H1 (cell line): ENCODE measurements around the gene ZFR. TPM values are rescaled to one million over a fixed set of nuclear protein-coding genes. Genes with fewer than 3 reads are reported as not detected.
"Not testable (repeated sequence)": the region's sequence is repeated elsewhere in the genome, so short reads cannot be mapped to it uniquely, and the experiment has no call there.

Experiments
- CTCF ChIA-PET: fragments of 300-600 bp; sonication (Branson Sonifier 250); formaldehyde crosslinking; loops from one replicate; lab custom pipeline; 2021; ENCODE audit not compliant: partially characterized antibody; lab: Charles Lee
- POLR2A ChIA-PET: fragments of 300-600 bp; sonication (Branson Sonifier 250); formaldehyde crosslinking; loops from one replicate; lab custom pipeline; 2021; ENCODE audit warnings: inconsistent platforms; ENCODE audit not compliant: partially characterized antibody; lab: Charles Lee
- DNase-seq, 2 experiments: peaks; one replicate each; pipeline versions ENCODE4 v3.0.0 to v3.0.0-alpha.2; 2010 to 2022; ENCODE audit warnings: low spot score in 2 of 2, low read depth in 1 of 2, mixed read lengths in 1 of 2
- FAIRE-seq: peaks from 2 replicates; lab custom pipeline; 2011; peaks lifted over from hg19 to GRCh38; lab: Jason Lieb, UNC
- H2AFZ ChIP-seq: 2 replicates; pipeline ENCODE4 v1.8.1; 2012; ENCODE audit warnings: low read length, inconsistent platforms
- H2AK5ac ChIP-seq: 2 replicates; pipeline ENCODE4 v1.6.1; 2013; ENCODE audit warnings: low read depth, low read length
- H2BK120ac ChIP-seq: replicated peaks from 2 replicates; pipeline ENCODE3; 2013; ENCODE audit warnings: low read depth, low read length, inconsistent platforms
- H2BK12ac ChIP-seq: 2 replicates; pipeline ENCODE4 v1.6.1; 2013; ENCODE audit warnings: low read depth, low read length
- H2BK15ac ChIP-seq: 2 replicates; pipeline ENCODE4 v1.6.1; 2013; ENCODE audit warnings: low read length
- H2BK20ac ChIP-seq: 2 replicates; pipeline ENCODE4 v1.6.1; 2013; ENCODE audit warnings: low read length
- H2BK5ac ChIP-seq: 2 replicates; pipeline ENCODE4 v1.6.1; 2013; ENCODE audit warnings: low read depth, low read length
- H3K14ac ChIP-seq: 2 replicates; pipeline ENCODE4 v1.6.1; 2013; ENCODE audit warnings: inconsistent platforms; ENCODE audit not compliant: insufficient read length
- H3K18ac ChIP-seq: 2 replicates; pipeline ENCODE4 v1.6.1; 2013; ENCODE audit warnings: low read length; ENCODE audit errors: extremely low read depth
- H3K23ac ChIP-seq: 2 replicates; pipeline ENCODE4 v1.6.1; 2013; ENCODE audit warnings: inconsistent platforms; ENCODE audit not compliant: insufficient read length
- H3K23me2 ChIP-seq: 2 replicates; pipeline ENCODE4 v1.6.1; 2013; ENCODE audit warnings: low read depth, low read length
- H3K27ac ChIP-seq: 2 replicates; pipeline ENCODE4 v1.6.1; 2011; ENCODE audit warnings: low read depth, low read length, inconsistent platforms
- H3K27me3 ChIP-seq, 4 experiments: replicated peaks in 1 of 4; 1 replicate in 1 of 4; 2 replicates in 3 of 4; pipeline versions ENCODE4 v1.6.1 to v1.8.1; 2011 to 2013; ENCODE audit warnings: low read length in 3 of 4, mild to moderate bottlenecking in 3 of 4, inconsistent platforms in 2 of 4, mixed read lengths in 2 of 4, moderate library complexity in 1 of 4; ENCODE audit not compliant: control insufficient read depth in 3 of 4, insufficient read depth in 3 of 4; ENCODE audit errors: extremely low read depth in 1 of 4
- H3K36me3 ChIP-seq, 4 experiments: 2 replicates each; pipeline versions ENCODE4 v1.6.1 to v1.8.1; 2011 to 2013; ENCODE audit warnings: mild to moderate bottlenecking in 4 of 4, low read length in 3 of 4, moderate library complexity in 2 of 4, control low read depth in 1 of 4, inconsistent platforms in 1 of 4; ENCODE audit not compliant: insufficient read depth in 4 of 4, control insufficient read depth in 2 of 4
- H3K4ac ChIP-seq: replicated peaks from 2 replicates; pipeline ENCODE3; 2013; ENCODE audit warnings: low read length, low read depth, mixed read lengths, inconsistent platforms; ENCODE audit not compliant: insufficient read length
- H3K4me1 ChIP-seq, 4 experiments: replicated peaks in 1 of 4; 1 replicate in 1 of 4; 2 replicates in 3 of 4; pipeline versions ENCODE4 v1.6.1 to v1.8.1; 2011 to 2013; ENCODE audit warnings: low read length in 3 of 4, inconsistent platforms in 2 of 4, mixed read lengths in 1 of 4; ENCODE audit not compliant: insufficient read depth in 4 of 4, control insufficient read depth in 3 of 4
- H3K4me2 ChIP-seq, 2 experiments: 2 replicates each; pipeline versions ENCODE4 v1.6.1 to v1.8.1; 2011 to 2013; ENCODE audit warnings: low read depth in 2 of 2, low read length in 2 of 2, control low read depth in 1 of 2, inconsistent platforms in 1 of 2, mild to moderate bottlenecking in 1 of 2; ENCODE audit not compliant: insufficient read depth in 1 of 2
- H3K4me3 ChIP-seq, 4 experiments: fragments of 200-600, 300-600 bp in 1 of 4; sonication (generic), shearing (Covaris generic), sonication (Bioruptor Twin) in 1 of 4; 2 replicates each; pipeline versions ENCODE4 v1.5.1 to v1.8.1; 2011 to 2016; ENCODE audit warnings: low read length in 4 of 4, low read depth in 3 of 4, control low read depth in 2 of 4, inconsistent platforms in 2 of 4, mild to moderate bottlenecking in 2 of 4, mixed read lengths in 1 of 4, moderate library complexity in 1 of 4; ENCODE audit not compliant: insufficient read depth in 2 of 4; ENCODE audit errors: extremely low read depth in 1 of 4
- H3K56ac ChIP-seq: replicated peaks from 2 replicates; pipeline ENCODE3; 2013; ENCODE audit warnings: low read depth, mild to moderate bottlenecking, mixed read lengths, low read length, inconsistent platforms; ENCODE audit not compliant: insufficient read length
- H3K79me1 ChIP-seq: 2 replicates; pipeline ENCODE4 v1.6.1; 2013; ENCODE audit warnings: low read depth, low read length, control low read depth
- H3K79me2 ChIP-seq, 2 experiments: 2 replicates each; pipeline versions ENCODE4 v1.6.1 to v1.8.1; 2012 to 2013; ENCODE audit warnings: low read length in 2 of 2, mild to moderate bottlenecking in 2 of 2, inconsistent platforms in 1 of 2; ENCODE audit not compliant: insufficient read depth in 2 of 2, control insufficient read depth in 1 of 2
- H3K9ac ChIP-seq, 4 experiments: replicated peaks in 1 of 4; 1 replicate in 1 of 4; 2 replicates in 3 of 4; pipeline versions ENCODE4 v1.6.1 to v1.8.1; 2011 to 2013; ENCODE audit warnings: low read depth in 3 of 4, low read length in 3 of 4, control low read depth in 2 of 4, mild to moderate bottlenecking in 2 of 4, moderate library complexity in 2 of 4, inconsistent platforms in 1 of 4; ENCODE audit errors: extremely low read depth in 1 of 4
- H3K9me3 ChIP-seq, 2 experiments: 2 replicates each; pipeline versions ENCODE4 v1.6.1 to v1.8.1; 2012 to 2013; ENCODE audit warnings: mild to moderate bottlenecking in 2 of 2, moderate library complexity in 2 of 2, control low read depth in 1 of 2, inconsistent platforms in 1 of 2, low read depth in 1 of 2, low read length in 1 of 2, mixed read lengths in 1 of 2; ENCODE audit not compliant: insufficient read depth in 2 of 2
- H4K20me1 ChIP-seq, 2 experiments: replicated peaks in 1 of 2; 2 replicates each; pipeline versions ENCODE3 to v1.8.1; 2011 to 2013; ENCODE audit warnings: inconsistent platforms in 2 of 2, low read length in 2 of 2, mild to moderate bottlenecking in 1 of 2; ENCODE audit not compliant: insufficient read depth in 2 of 2, control insufficient read depth in 1 of 2
- H4K5ac ChIP-seq: 2 replicates; pipeline ENCODE4 v1.6.1; 2013; ENCODE audit warnings: low read length, low read depth, mixed read lengths, inconsistent platforms; ENCODE audit not compliant: insufficient read length
- H4K8ac ChIP-seq: 2 replicates; pipeline ENCODE4 v1.8.0; 2013; ENCODE audit warnings: mild to moderate bottlenecking, moderate library complexity, low read length, inconsistent platforms; ENCODE audit not compliant: insufficient read depth; ENCODE audit errors: extremely low read depth
- H4K91ac ChIP-seq: replicated peaks from 2 replicates; pipeline ENCODE3; 2013; ENCODE audit warnings: low read length, mixed read lengths, inconsistent platforms; ENCODE audit not compliant: insufficient read length
- CEBPB ChIP-seq: IDR thresholded peaks from 2 replicates; pipeline ENCODE4 v1.6.1; 2012; ENCODE audit warnings: low read depth, low read length
- POLR2A ChIP-seq, 2 experiments: IDR thresholded peaks; 1 replicate in 1 of 2; 2 replicates in 1 of 2; pipeline ENCODE4 v1.6.1; 2011; ENCODE audit warnings: low read depth in 2 of 2, low read length in 2 of 2, mild to moderate bottlenecking in 2 of 2; ENCODE audit errors: control extremely low read depth in 1 of 2
- WGBS, 2 experiments: shearing (Covaris generic) in 1 of 2; methylation state at CpG; one replicate each; pipeline versions ENCODE4 v1.1.6 to v1.1.7; 2013 to 2015; ENCODE audit warnings: low lambda C conversion rate in 2 of 2, mixed read lengths in 2 of 2, inconsistent platforms in 1 of 2, low coverage in 1 of 2, missing lambda C conversion rate in 1 of 2; ENCODE audit not compliant: insufficient replicate concordance in 2 of 2, insufficient coverage in 1 of 2, insufficient read length in 1 of 2; ENCODE audit errors: extremely low coverage in 1 of 2, missing lambda C conversion rate in 1 of 2; 5-methylcytosine and 5-hydroxymethylcytosine counted together
- polyA plus RNA-seq, 7 experiments: library from polyadenylated mRNA; depleted of rRNA in 3 of 7; stranded (reverse) in 5 of 7; unstranded in 2 of 7; fragments of >200 nt in 5 of 7; fragments of 200-250 nt in 2 of 7; gene quantifications; 1 replicate in 5 of 7; 2 replicates in 1 of 7; 4 replicates in 1 of 7; pipeline versions ENCODE4 v1.2.1 to v1.2.3, GENCODE V29; 2011 to 2013; ENCODE audit warnings: missing spikeins in 2 of 7, mixed read lengths in 2 of 7
- total RNA-seq: library from RNA; stranded (reverse); fragmentation: NEBNext Ultra II Directional; extraction: Animal tissue kit (Norgen Biotek cat#: 25700); gene quantifications from 2 replicates; pipeline ENCODE4 v1.2.1, GENCODE V29; 2021

ZFR gene
- total and polyA plus RNA-seq, 2 of the 8 experiments (the other 6 are each of a cell fraction or from before 2014, with no cell fraction given): 68.8 to 92.7 TPM

DNA sequence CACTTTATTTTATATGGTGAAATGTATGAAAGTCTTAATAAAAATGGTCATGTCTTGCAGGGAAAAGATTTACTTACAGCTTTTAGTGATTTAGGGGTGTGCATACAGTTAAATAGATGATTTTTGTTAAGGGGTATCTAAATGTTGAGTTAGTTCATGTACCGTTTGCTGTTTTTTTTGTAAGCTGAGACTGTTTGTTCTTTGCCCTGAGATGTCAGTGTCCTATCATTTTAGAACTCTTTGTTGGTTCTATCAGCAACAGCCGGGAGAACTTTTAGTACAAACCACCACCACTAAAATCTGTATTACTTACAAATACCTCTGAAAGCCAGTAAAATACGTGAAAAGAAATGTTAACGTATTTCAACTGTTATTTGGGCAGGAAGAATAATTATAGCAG, 75.5 kb downstream of the ZFR start:
- H3K18ac ChIP-seq: no peak overlapping the region
- no peak overlapping the region for H4K8ac ChIP-seq
- H3K79me2 ChIP-seq: no peaks in the 10 kb centered on the region
- H3K23ac ChIP-seq: no peak overlapping the region
- H2BK120ac ChIP-seq: no peak overlapping the region
- ChIA-PET POLR2A (interaction anchor here (0.6 kb wide), 1 partner anchor 28 kb away, joined by 3 read pairs; no protein-coding TSS in a partner anchor), CTCF (no interaction called here)
- H3K4me3 ChIP-seq: no peak overlapping the region
- H3K9me3 ChIP-seq: no peaks in the 10 kb centered on the region
- no peak overlapping the region for H2BK12ac ChIP-seq
- H3K14ac ChIP-seq: no peak overlapping the region
- peaks cover 0 to 20% (median under 1%) of the 10 kb centered on the region in 4 experiments; a peak in 5 of 8 replicates for H3K36me3 ChIP-seq
- H3K4me1 ChIP-seq: no peaks in the 10 kb centered on the region
- H2BK20ac ChIP-seq: no peak overlapping the region
- H2AFZ ChIP-seq: no peak overlapping the region
- no peak overlapping the region for H4K5ac ChIP-seq
- H2AK5ac ChIP-seq: no peak overlapping the region
- H3K9ac ChIP-seq: no peak overlapping the region
- no peaks in the 10 kb centered on the region for H3K23me2 ChIP-seq
- H3K27me3 ChIP-seq: no peaks in the 10 kb centered on the region
- H3K4me2 ChIP-seq: no peak overlapping the region
- no peaks in the 10 kb centered on the region for H3K79me1 ChIP-seq
- no peak for TF ChIP-seq CEBPB
- no peak for TF ChIP-seq POLR2A (IDR thresholded peaks at IDR 0.05; ENCODE audit: control extremely low read depth in 1 of 2, low read depth in 2 of 2, low read length in 2 of 2)
- H2BK5ac ChIP-seq: no peak overlapping the region
- no peak overlapping the region for H2BK15ac ChIP-seq
- H4K91ac ChIP-seq: no peak overlapping the region
- 93% methylated on average over 4 of the region's 4 CpGs; no CpG with 5 or more reads in 1 of the 2 experiments for WGBS, 2 experiments
- no peak overlapping the region for H3K4ac ChIP-seq
- peaks cover 0 to 2% of the 10 kb centered on the region in 2 experiments for H4K20me1 ChIP-seq
- DNase-seq (no peak), FAIRE-seq (no peak)
- no peak overlapping the region for H3K27ac ChIP-seq
- no peak overlapping the region for H3K56ac ChIP-seq

DNA sequence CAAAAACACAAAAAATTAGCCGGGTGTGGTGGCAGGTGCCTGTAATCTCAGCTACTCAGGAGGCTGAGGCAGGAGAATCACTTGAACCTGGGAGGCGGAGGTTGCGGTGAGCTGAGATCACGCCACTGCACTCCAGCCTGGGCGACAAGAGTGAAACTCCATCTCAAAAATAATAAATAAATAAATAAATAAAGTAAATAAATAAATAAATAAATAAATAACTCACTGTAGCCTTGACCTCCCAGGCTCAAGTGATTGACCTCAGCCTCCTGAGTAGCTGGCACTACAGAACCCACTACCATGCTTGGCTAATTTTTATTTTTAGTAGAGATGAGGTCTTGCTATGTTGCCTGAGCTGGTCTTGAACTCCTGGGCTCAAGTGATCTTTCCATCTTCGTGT, 77.3 kb downstream of the ZFR start:
- H2BK15ac ChIP-seq, H3K4me3 ChIP-seq, H3K23me2 ChIP-seq, H2BK5ac ChIP-seq, H3K27ac ChIP-seq, H3K27me3 ChIP-seq, H3K23ac ChIP-seq, H4K5ac ChIP-seq, H3K79me1 ChIP-seq, H2BK20ac ChIP-seq, H2AFZ ChIP-seq, H3K4me1 ChIP-seq, H4K20me1 ChIP-seq, H2BK12ac ChIP-seq, H3K56ac ChIP-seq, H3K9ac ChIP-seq, POLR2A ChIA-PET, FAIRE-seq, H3K4ac ChIP-seq, DNase-seq, H3K18ac ChIP-seq, H3K9me3 ChIP-seq, H4K8ac ChIP-seq, H3K4me2 ChIP-seq, H2BK120ac ChIP-seq, H2AK5ac ChIP-seq, H4K91ac ChIP-seq, H3K79me2 ChIP-seq, H3K14ac ChIP-seq: not testable (repeated sequence)
- H3K36me3 ChIP-seq: peaks cover 0 to 22% (median 5%) of the 10 kb centered on the region in 4 experiments; a peak in 7 of 8 replicates
- WGBS, 2 experiments: 79% methylated on average over 6 of the region's 6 CpGs; no CpG with 5 or more reads in 1 of the 2 experiments
- CTCF ChIA-PET: interaction anchor here (4.5 kb wide), 1 partner anchor 134 kb away, joined by 20 read pairs; no protein-coding TSS in a partner anchor
